ENCODE results near the gene ITPRID2.

The ITPRID2 gene

GRCh38 chr2:181859123-181859522 is 32.4 kb upstream of the ITPRID2 start:
- in situ Hi-C loops (cut with HindIII; ENCODE audit: low pct_unique_long_range_greater_than_20kb, low sequenced_read_pairs): no loop called here
- no peak for DNase-seq (ENCODE audit: low read depth in 1 of 2, low spot score in 1 of 2)
- no peak for TF ChIP-seq JUND (IDR thresholded peaks at IDR 0.05; ENCODE audit: low read depth)

GRCh38 chr2:181859803-181860202 is 31.7 kb upstream of the ITPRID2 start:
- no peak for DNase-seq (ENCODE audit: low read depth in 1 of 2, low spot score in 1 of 2)
- TF ChIP-seq JUND (IDR thresholded peaks at IDR 0.05; ENCODE audit: low read depth): no peak
- in situ Hi-C loops (cut with HindIII; ENCODE audit: low pct_unique_long_range_greater_than_20kb, low sequenced_read_pairs): no loop called here

DNA sequence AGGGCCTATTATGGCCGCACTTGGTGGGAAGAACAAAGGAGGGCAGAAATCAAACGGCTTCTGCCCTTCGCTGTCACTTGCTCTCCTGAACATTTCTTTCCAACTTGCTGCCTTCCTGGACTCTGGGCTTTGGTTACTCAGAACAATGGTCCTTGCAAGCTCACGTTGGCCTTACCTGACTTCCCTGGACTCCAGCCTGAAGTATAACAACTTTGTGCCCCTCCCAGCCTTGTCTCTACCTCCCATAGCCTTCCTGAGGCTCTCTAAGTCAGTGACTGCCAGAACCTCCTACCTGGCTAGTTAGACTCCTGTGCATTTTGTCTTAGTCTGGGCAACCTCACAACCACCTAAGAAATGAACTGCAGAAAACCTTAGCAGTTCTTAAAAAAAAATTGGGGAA is 30.2 kb upstream of the ITPRID2 start:
- in situ Hi-C loops (cut with HindIII; ENCODE audit: low pct_unique_long_range_greater_than_20kb, low sequenced_read_pairs): no loop called here
- DNase-seq (ENCODE audit: low read depth in 1 of 2, low spot score in 1 of 2): no peak

GRCh38 chr2:181862583-181863281 is 28.8 kb upstream of the ITPRID2 start:
- no peak for TF ChIP-seq JUND (IDR thresholded peaks at IDR 0.05; ENCODE audit: low read depth)
- DNase-seq (ENCODE audit: low read depth in 1 of 2, low spot score in 1 of 2): no peak
- in situ Hi-C loops (cut with HindIII; ENCODE audit: low pct_unique_long_range_greater_than_20kb, low sequenced_read_pairs): no loop called here

More for the DNA sequence above, 30.2 kb upstream of the ITPRID2 start:
- TF ChIP-seq JUND (IDR thresholded peaks at IDR 0.05; ENCODE audit: low read depth): no peak

- no peak for DNase-seq (ENCODE audit: low read depth in 1 of 2, low spot score in 1 of 2)
- no peak for TF ChIP-seq JUND (IDR thresholded peaks at IDR 0.05; ENCODE audit: low read depth)
- in situ Hi-C loops (cut with HindIII; ENCODE audit: low pct_unique_long_range_greater_than_20kb, low sequenced_read_pairs): no loop called here
These were observed 19.4 kb upstream of the ITPRID2 start for GRCh38 chr2:181872178-181872577.

DNA sequence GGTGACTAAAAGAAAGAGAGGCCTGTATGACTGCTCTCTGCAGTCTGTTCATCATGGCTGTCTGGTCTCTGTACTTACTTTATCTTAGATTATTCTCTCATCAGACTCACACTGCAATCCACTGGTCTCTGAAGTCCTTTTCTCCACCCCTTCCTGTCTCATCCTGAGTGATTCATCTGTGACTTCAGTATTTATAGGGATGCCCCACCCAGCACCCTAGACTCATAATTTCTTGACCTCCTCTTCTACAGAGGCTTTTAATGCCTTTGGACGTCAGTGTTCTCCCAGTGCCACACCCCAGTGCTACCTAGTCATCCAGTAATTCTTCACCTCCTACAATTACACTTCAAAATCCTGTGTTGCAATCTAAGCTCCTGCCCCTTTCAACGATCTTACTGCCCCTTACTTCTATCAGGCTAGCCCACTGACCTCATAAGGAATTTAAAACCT is 14.9 kb upstream of the ITPRID2 start:
- in situ Hi-C loops (cut with HindIII; ENCODE audit: low pct_unique_long_range_greater_than_20kb, low sequenced_read_pairs): no loop called here
- no peak for DNase-seq (ENCODE audit: low read depth in 1 of 2, low spot score in 1 of 2)
- no peak for TF ChIP-seq JUND (IDR thresholded peaks at IDR 0.05; ENCODE audit: low read depth)

- in situ Hi-C loops (cut with HindIII; ENCODE audit: low pct_unique_long_range_greater_than_20kb, low sequenced_read_pairs): no loop called here
- no peak for DNase-seq (ENCODE audit: low read depth in 1 of 2, low spot score in 1 of 2)
- no peak for TF ChIP-seq JUND (IDR thresholded peaks at IDR 0.05; ENCODE audit: low read depth)
These were observed 14.3 kb upstream of the ITPRID2 start for GRCh38 chr2:181877181-181877664.

DNA sequence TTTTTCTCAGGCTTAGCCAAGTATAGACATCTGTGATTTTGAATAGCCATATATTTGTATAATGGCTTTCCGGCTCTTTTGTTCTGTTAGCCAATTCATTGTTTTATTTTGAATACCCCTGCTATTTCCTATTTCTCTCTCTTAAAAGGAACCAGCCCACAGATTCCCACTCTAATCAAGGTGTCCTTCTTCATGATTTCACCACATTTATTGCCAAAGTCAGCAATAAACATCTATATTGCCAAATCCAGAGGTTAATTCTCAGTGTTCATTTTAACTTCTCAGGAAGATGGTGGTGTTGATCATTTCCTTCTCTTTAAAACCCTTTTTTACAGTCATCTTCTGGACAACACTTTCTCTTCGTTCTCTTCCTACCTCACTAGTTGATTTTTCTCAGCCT is 13.1 kb upstream of the ITPRID2 start:
- no peak for DNase-seq (ENCODE audit: low read depth in 1 of 2, low spot score in 1 of 2)
- no peak for TF ChIP-seq JUND (IDR thresholded peaks at IDR 0.05; ENCODE audit: low read depth)
- in situ Hi-C loops (cut with HindIII; ENCODE audit: low pct_unique_long_range_greater_than_20kb, low sequenced_read_pairs): no loop called here

GRCh38 chr2:181879295-181879694 is 12.2 kb upstream of the ITPRID2 start:
- no peak for DNase-seq (ENCODE audit: low read depth in 1 of 2, low spot score in 1 of 2)
- no peak for TF ChIP-seq JUND (IDR thresholded peaks at IDR 0.05; ENCODE audit: low read depth)
- in situ Hi-C loops (cut with HindIII; ENCODE audit: low pct_unique_long_range_greater_than_20kb, low sequenced_read_pairs): no loop called here

- DNase-seq (ENCODE audit: low read depth in 1 of 2, low spot score in 1 of 2): no peak
- TF ChIP-seq JUND (IDR thresholded peaks at IDR 0.05; ENCODE audit: low read depth): no peak
- in situ Hi-C loops (cut with HindIII; ENCODE audit: low pct_unique_long_range_greater_than_20kb, low sequenced_read_pairs): no loop called here
These were observed 9.1 kb upstream of the ITPRID2 start for GRCh38 chr2:181882246-181883020.

DNA sequence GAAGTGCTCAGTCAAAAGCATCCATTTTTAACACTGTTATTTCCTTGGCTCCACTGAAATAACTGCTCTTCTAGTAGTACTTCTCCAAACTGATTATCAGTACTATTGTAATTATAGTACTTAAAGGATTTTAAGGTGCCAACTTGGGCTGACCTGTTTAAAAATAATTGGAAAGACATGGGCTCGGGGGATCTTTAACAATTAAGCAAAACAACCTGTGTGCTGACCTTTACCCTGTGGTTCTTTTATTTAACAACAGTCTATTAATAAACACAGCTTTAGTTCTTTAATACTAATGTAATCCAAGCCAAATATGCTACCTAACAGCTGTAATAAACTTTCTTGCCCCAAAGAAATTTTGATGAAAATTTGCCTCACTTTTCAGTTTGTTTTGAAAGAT is 6.9 kb upstream of the ITPRID2 start:
- in situ Hi-C loops (cut with HindIII; ENCODE audit: low pct_unique_long_range_greater_than_20kb, low sequenced_read_pairs): no loop called here
- no peak for TF ChIP-seq JUND (IDR thresholded peaks at IDR 0.05; ENCODE audit: low read depth)
- DNase-seq (ENCODE audit: low read depth in 1 of 2, low spot score in 1 of 2): no peak

DNA sequence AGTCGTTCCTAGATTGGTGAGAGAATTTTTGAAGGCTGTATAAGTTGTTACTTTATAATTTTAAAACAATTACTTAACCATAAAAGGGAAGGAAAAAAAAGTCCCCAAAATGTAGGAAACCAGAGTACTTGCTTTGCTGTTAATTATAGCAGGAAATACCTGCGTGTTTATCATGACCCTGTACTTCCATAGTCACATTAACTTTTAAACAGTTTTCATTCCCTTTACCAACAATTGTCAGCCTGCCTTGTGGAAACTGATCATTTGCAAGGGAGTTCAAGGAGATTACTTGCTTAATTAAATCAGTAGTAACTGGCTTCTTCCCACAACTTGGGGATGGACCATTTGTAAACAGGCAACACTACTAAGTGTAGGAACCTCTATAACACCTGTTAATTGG is 6.4 kb upstream of the ITPRID2 start:
- no peak for DNase-seq (ENCODE audit: low read depth in 1 of 2, low spot score in 1 of 2)
- in situ Hi-C loops (cut with HindIII; ENCODE audit: low pct_unique_long_range_greater_than_20kb, low sequenced_read_pairs): no loop called here
- TF ChIP-seq JUND (IDR thresholded peaks at IDR 0.05; ENCODE audit: low read depth): no peak

DNA sequence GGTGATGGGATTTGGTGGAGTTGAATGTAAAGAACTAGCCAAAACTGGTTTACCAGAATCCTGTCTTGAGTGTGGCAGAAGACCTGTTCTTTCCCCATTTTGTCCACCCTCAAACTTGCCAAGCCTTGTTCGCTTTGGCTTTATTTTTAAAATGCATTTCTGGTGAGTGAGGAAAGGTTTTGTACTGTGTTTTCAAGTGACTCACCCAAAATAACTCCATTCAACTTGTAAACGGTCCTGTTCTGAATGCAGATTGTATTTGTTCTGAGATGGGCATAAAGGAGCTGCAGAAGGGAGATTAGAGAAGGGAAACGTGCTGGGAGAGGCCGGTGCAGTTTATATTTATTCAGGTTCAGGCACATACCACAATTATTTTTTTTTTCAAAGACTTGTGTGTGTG is 5.3 kb upstream of the ITPRID2 start:
- DNase-seq (ENCODE audit: low read depth in 1 of 2, low spot score in 1 of 2): no peak
- TF ChIP-seq JUND (IDR thresholded peaks at IDR 0.05; ENCODE audit: low read depth): no peak
- in situ Hi-C loops (cut with HindIII; ENCODE audit: low pct_unique_long_range_greater_than_20kb, low sequenced_read_pairs): no loop called here
